ENCODE results near the gene FCMR.
A peak's percentile ranks its signal among the peaks of the same experiment; 100 is the strongest.

FCMR gene

GRCh38 chr1:206880314-206880713 is 41.4 kb downstream of the FCMR start:
- H3K4me1 ChIP-seq (ENCODE audit: insufficient read depth, low read length), result no peaks in the 10 kb centered on the region
- H3K36me3 ChIP-seq (ENCODE audit: insufficient read depth, low read length), result no peaks in the 10 kb centered on the region
- no peak overlapping the region for H3K4me3 ChIP-seq (ENCODE audit: low read depth in 1 of 2, low read length in 2 of 2)
- peaks cover 9% of the 10 kb centered on the region for H3K9me3 ChIP-seq (ENCODE audit: low read length)
- no peak overlapping the region for H3K27ac ChIP-seq (ENCODE audit: low read depth, low read length)
- no peak overlapping the region for H3K9ac ChIP-seq (ENCODE audit: low read length)
- no peaks in the 10 kb centered on the region for H3K27me3 ChIP-seq (ENCODE audit: control insufficient read depth in 1 of 2, insufficient read depth in 2 of 2, low read length in 2 of 2)

GRCh38 chr1:206878456-206878855 is 43.3 kb downstream of the FCMR start:
- Histone ChIP-seq H3K4me3 (ENCODE audit: low read depth in 1 of 2, low read length in 2 of 2) (no peak overlapping the region), H3K9me3 (ENCODE audit: low read length) (peaks cover 9% of the 10 kb centered on the region), H3K27ac (ENCODE audit: low read depth, low read length) (no peak overlapping the region)

GRCh38 chr1:206875752-206876377 is 45.9 kb downstream of the FCMR start:
- Histone ChIP-seq H3K9me3 (ENCODE audit: low read length) (peaks cover 9% of the 10 kb centered on the region), H3K36me3 (ENCODE audit: insufficient read depth, low read length) (no peaks in the 10 kb centered on the region), H3K27ac (ENCODE audit: low read depth, low read length) (no peak overlapping the region), H3K27me3 (ENCODE audit: control insufficient read depth in 1 of 2, insufficient read depth in 2 of 2, low read length in 2 of 2) (no peaks in the 10 kb centered on the region), H3K9ac (ENCODE audit: low read length) (no peak overlapping the region), H3K4me1 (ENCODE audit: insufficient read depth, low read length) (peaks cover 1% of the 10 kb centered on the region), H3K4me3 (ENCODE audit: low read depth in 1 of 2, low read length in 2 of 2) (no peak overlapping the region)

More at GRCh38 chr1:206878456-206878855, 43.3 kb downstream of the FCMR start:
- H3K36me3 ChIP-seq (ENCODE audit: insufficient read depth, low read length), result no peaks in the 10 kb centered on the region
- no peaks in the 10 kb centered on the region for H3K27me3 ChIP-seq (ENCODE audit: control insufficient read depth in 1 of 2, insufficient read depth in 2 of 2, low read length in 2 of 2)
- no peaks in the 10 kb centered on the region for H3K4me1 ChIP-seq (ENCODE audit: insufficient read depth, low read length)
- H3K9ac ChIP-seq (ENCODE audit: low read length), result no peak overlapping the region

- H3K4me3 ChIP-seq (ENCODE audit: low read depth in 1 of 2, low read length in 2 of 2), result no peak overlapping the region
- no peak overlapping the region for H3K9ac ChIP-seq (ENCODE audit: low read length)
- no peaks in the 10 kb centered on the region for H3K36me3 ChIP-seq (ENCODE audit: insufficient read depth, low read length)
- peaks cover 9% of the 10 kb centered on the region for H3K9me3 ChIP-seq (ENCODE audit: low read length)
- H3K27me3 ChIP-seq (ENCODE audit: control insufficient read depth in 1 of 2, insufficient read depth in 2 of 2, low read length in 2 of 2), result no peaks in the 10 kb centered on the region
- no peak overlapping the region for H3K27ac ChIP-seq (ENCODE audit: low read depth, low read length)
- H3K4me1 ChIP-seq (ENCODE audit: insufficient read depth, low read length), result peaks cover 5% of the 10 kb centered on the region
These were observed 48.0 kb downstream of the FCMR start for GRCh38 chr1:206873603-206874188.

- peaks cover 5% of the 10 kb centered on the region for H3K4me1 ChIP-seq (ENCODE audit: insufficient read depth, low read length)
- H3K36me3 ChIP-seq (ENCODE audit: insufficient read depth, low read length), result no peaks in the 10 kb centered on the region
- H3K9me3 ChIP-seq (ENCODE audit: low read length), result peaks cover 3% of the 10 kb centered on the region
- H3K27me3 ChIP-seq (ENCODE audit: control insufficient read depth in 1 of 2, insufficient read depth in 2 of 2, low read length in 2 of 2), result no peaks in the 10 kb centered on the region
- no peak overlapping the region for H3K9ac ChIP-seq (ENCODE audit: low read length)
- H3K4me3 ChIP-seq (ENCODE audit: low read depth in 1 of 2, low read length in 2 of 2), result no peak overlapping the region
- H3K27ac ChIP-seq (ENCODE audit: low read depth, low read length), result no peak overlapping the region
These were observed 49.6 kb downstream of the FCMR start for GRCh38 chr1:206872139-206872538.

- peaks cover 8% of the 10 kb centered on the region for H3K4me1 ChIP-seq (ENCODE audit: insufficient read depth, low read length)
- no peaks in the 10 kb centered on the region for H3K9me3 ChIP-seq (ENCODE audit: low read length)
These were observed 53.5 kb downstream of the FCMR start for GRCh38 chr1:206868264-206868663.

GRCh38 chr1:206867716-206868115 is 54.0 kb downstream of the FCMR start:
- no peak overlapping the region for H3K9ac ChIP-seq (ENCODE audit: low read length)
- no peak overlapping the region for H3K4me3 ChIP-seq (ENCODE audit: low read depth in 1 of 2, low read length in 2 of 2)
- H3K9me3 ChIP-seq (ENCODE audit: low read length), result no peaks in the 10 kb centered on the region
- H3K36me3 ChIP-seq (ENCODE audit: insufficient read depth, low read length), result no peaks in the 10 kb centered on the region
- no peaks in the 10 kb centered on the region for H3K27me3 ChIP-seq (ENCODE audit: control insufficient read depth in 1 of 2, insufficient read depth in 2 of 2, low read length in 2 of 2)
- no peak overlapping the region for H3K27ac ChIP-seq (ENCODE audit: low read depth, low read length)
- H3K4me1 ChIP-seq (ENCODE audit: insufficient read depth, low read length), result peaks cover 8% of the 10 kb centered on the region

More at GRCh38 chr1:206868264-206868663, 53.5 kb downstream of the FCMR start:
- Histone ChIP-seq H3K27me3 (ENCODE audit: control insufficient read depth in 1 of 2, insufficient read depth in 2 of 2, low read length in 2 of 2) (no peaks in the 10 kb centered on the region), H3K27ac (ENCODE audit: low read depth, low read length) (no peak overlapping the region), H3K36me3 (ENCODE audit: insufficient read depth, low read length) (no peaks in the 10 kb centered on the region), H3K9ac (ENCODE audit: low read length) (no peak overlapping the region), H3K4me3 (ENCODE audit: low read depth in 1 of 2, low read length in 2 of 2) (no peak overlapping the region)

- Histone ChIP-seq H3K27me3 (ENCODE audit: control insufficient read depth in 1 of 2, insufficient read depth in 2 of 2, low read length in 2 of 2) (no peaks in the 10 kb centered on the region), H3K4me3 (ENCODE audit: low read depth in 1 of 2, low read length in 2 of 2) (no peak overlapping the region), H3K27ac (ENCODE audit: low read depth, low read length) (no peak overlapping the region), H3K9me3 (ENCODE audit: low read length) (no peaks in the 10 kb centered on the region), H3K36me3 (ENCODE audit: insufficient read depth, low read length) (no peaks in the 10 kb centered on the region), H3K9ac (ENCODE audit: low read length) (no peak overlapping the region), H3K4me1 (ENCODE audit: insufficient read depth, low read length) (peaks cover 8% of the 10 kb centered on the region)
These were observed 54.5 kb downstream of the FCMR start for GRCh38 chr1:206867239-206867638.

- no peak overlapping the region for H3K9ac ChIP-seq (ENCODE audit: low read length)
- H3K4me1 ChIP-seq (ENCODE audit: insufficient read depth, low read length), result peaks cover 8% of the 10 kb centered on the region
- no peaks in the 10 kb centered on the region for H3K36me3 ChIP-seq (ENCODE audit: insufficient read depth, low read length)
- no peak overlapping the region for H3K27ac ChIP-seq (ENCODE audit: low read depth, low read length)
- H3K27me3 ChIP-seq (ENCODE audit: control insufficient read depth in 1 of 2, insufficient read depth in 2 of 2, low read length in 2 of 2), result no peaks in the 10 kb centered on the region
- H3K9me3 ChIP-seq (ENCODE audit: low read length), result no peaks in the 10 kb centered on the region
- peak overlapping the region in 1 of 2 donors; percentile 15 for H3K4me3 ChIP-seq (ENCODE audit: low read depth in 1 of 2, low read length in 2 of 2)
These were observed 55.7 kb downstream of the FCMR start for GRCh38 chr1:206866062-206866461.

GRCh38 chr1:206864939-206865671 is 56.6 kb downstream of the FCMR start, which contains the start of gene IL20:
TSS of gene IL20 (plus strand) at chr1:206865623. CDS start at chr1:206865853, 230 bp downstream.
- Histone ChIP-seq H3K4me1 (ENCODE audit: insufficient read depth, low read length) (peaks cover 3% of the 10 kb centered on the region), H3K4me3 (ENCODE audit: low read depth in 1 of 2, low read length in 2 of 2) (peak within 1 kb of the TSS in 1 of 2 donors; percentile 15), H3K27ac (ENCODE audit: low read depth, low read length) (no peak within 1 kb of the TSS)

GRCh38 chr1:206863266-206863665 is 58.5 kb downstream of the FCMR start:
- no peak overlapping the region for H3K4me3 ChIP-seq (ENCODE audit: low read depth in 1 of 2, low read length in 2 of 2)
- H3K27me3 ChIP-seq (ENCODE audit: control insufficient read depth in 1 of 2, insufficient read depth in 2 of 2, low read length in 2 of 2), result no peaks in the 10 kb centered on the region
- H3K9me3 ChIP-seq (ENCODE audit: low read length), result no peaks in the 10 kb centered on the region
- no peak overlapping the region for H3K27ac ChIP-seq (ENCODE audit: low read depth, low read length)
- H3K36me3 ChIP-seq (ENCODE audit: insufficient read depth, low read length), result no peaks in the 10 kb centered on the region
- H3K4me1 ChIP-seq (ENCODE audit: insufficient read depth, low read length), result peaks cover 3% of the 10 kb centered on the region
- no peak overlapping the region for H3K9ac ChIP-seq (ENCODE audit: low read length)

More at GRCh38 chr1:206864939-206865671, 56.6 kb downstream of the FCMR start, which contains the start of gene IL20:
- Histone ChIP-seq H3K9ac (ENCODE audit: low read length) (no peak within 1 kb of the TSS), H3K9me3 (ENCODE audit: low read length) (no peaks in the 10 kb centered on the region), H3K36me3 (ENCODE audit: insufficient read depth, low read length) (no peaks in the 10 kb centered on the region), H3K27me3 (ENCODE audit: control insufficient read depth in 1 of 2, insufficient read depth in 2 of 2, low read length in 2 of 2) (no peaks in the 10 kb centered on the region)

All from muscle layer of colon (tissue), 2 donors.